Activated CD8-positive, alpha-beta T cell treated with anti-CD3 and anti-CD28 coated beads, Interleukin-2, amount 10 ng/mL, durations not matched to agents 7 days and 5 days (primary cell): ENCODE results near the gene CCL25. TPM values are rescaled to one million over a fixed set of nuclear protein-coding genes. Genes with fewer than 3 reads are reported as not detected.

ENCODE experiments used
- ATAC-seq: fragments of 150-1000 bp; cut with Tn5 transposase; one replicate; pipeline ENCODE4 v1.10.0; 2021; ENCODE audit warnings: moderate library complexity
- CTCF ChIA-PET: fragments of 350-600 bp; sonication (Branson Sonifier 250); formaldehyde crosslinking; loops from one replicate; lab custom pipeline; 2021; ENCODE audit warnings: antibody characterized with exemption; lab: Charles Lee
- POLR2A ChIA-PET: fragments of 350-600 bp; sonication (Branson Sonifier 250); formaldehyde crosslinking; loops from one replicate; lab custom pipeline; 2021; ENCODE audit warnings: antibody characterized with exemption; lab: Charles Lee
- DNase-seq: peaks from one replicate; pipeline ENCODE4 v3.0.0-alpha.2; 2020
- H3K27ac Mint-ChIP-seq: one replicate; pipeline ENCODE4 v1.8.0; 2021; ENCODE audit warnings: mild to moderate bottlenecking, mixed read lengths
- H3K27me3 Mint-ChIP-seq: one replicate; pipeline ENCODE4 v1.8.0; 2021; ENCODE audit warnings: low read depth, mixed read lengths
- H3K36me3 Mint-ChIP-seq: one replicate; pipeline ENCODE4 v1.8.0; 2021; ENCODE audit warnings: low read depth, mixed read lengths
- H3K4me1 Mint-ChIP-seq: one replicate; pipeline ENCODE4 v1.8.0; 2021; ENCODE audit warnings: low read depth, mixed read lengths
- H3K4me3 Mint-ChIP-seq: one replicate; pipeline ENCODE4 v1.8.0; 2021; ENCODE audit warnings: mild to moderate bottlenecking, mixed read lengths
- H3K9me3 Mint-ChIP-seq: one replicate; pipeline ENCODE4 v1.8.0; 2022; ENCODE audit warnings: mixed read lengths; ENCODE audit not compliant: insufficient read depth
- total RNA-seq, 2 experiments: library from RNA; stranded (reverse); gene quantifications; one replicate each; pipeline ENCODE4 v1.2.3, GENCODE V29; 2021

CCL25 gene
- total RNA-seq, 2 experiments from 2014 or later: 10.0 to 10.2 TPM

DNA sequence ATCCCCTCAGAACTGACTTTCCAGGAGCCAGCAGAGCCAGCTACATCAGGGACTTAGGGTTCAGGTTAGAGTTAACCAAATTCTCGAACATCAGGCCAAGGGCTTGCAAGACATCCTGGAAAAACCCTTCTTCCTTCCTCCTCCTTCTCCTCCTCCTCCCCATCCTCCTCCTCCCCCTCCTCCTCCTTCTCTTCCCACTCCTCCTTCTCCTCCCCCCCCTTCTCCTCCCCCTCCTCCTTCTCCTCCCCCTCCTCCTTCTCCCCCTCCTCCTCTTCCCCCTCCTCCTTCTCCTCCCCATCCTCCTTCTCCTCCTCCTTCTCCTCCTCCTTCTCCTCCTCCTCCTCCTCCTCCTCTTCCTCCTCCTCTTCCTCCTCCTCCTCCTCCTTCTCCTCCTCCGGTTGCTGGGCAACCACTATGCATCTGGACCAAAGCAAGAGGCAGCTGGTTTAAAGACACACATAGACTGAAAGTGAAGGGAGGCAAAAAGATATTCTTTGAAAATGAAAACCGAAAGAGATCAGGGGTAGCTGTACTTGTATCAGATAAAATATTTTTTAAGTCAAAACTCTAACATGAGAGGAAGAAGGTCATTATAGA lies 5.9 kb upstream of the CCL25 start:
- no peak for ATAC-seq
- no peak for DNase-seq
- CTCF ChIA-PET: no interaction called here
- Mint-ChIP-seq H3K27ac (no peak overlapping the region), H3K27me3 (peaks cover 12% of the 10 kb centered on the region), H3K4me3 (no peak overlapping the region), H3K9me3 (no peaks in the 10 kb centered on the region), H3K36me3 (no peaks in the 10 kb centered on the region), H3K4me1 (peaks cover 26% of the 10 kb centered on the region)
- POLR2A ChIA-PET: no interaction called here

DNA sequence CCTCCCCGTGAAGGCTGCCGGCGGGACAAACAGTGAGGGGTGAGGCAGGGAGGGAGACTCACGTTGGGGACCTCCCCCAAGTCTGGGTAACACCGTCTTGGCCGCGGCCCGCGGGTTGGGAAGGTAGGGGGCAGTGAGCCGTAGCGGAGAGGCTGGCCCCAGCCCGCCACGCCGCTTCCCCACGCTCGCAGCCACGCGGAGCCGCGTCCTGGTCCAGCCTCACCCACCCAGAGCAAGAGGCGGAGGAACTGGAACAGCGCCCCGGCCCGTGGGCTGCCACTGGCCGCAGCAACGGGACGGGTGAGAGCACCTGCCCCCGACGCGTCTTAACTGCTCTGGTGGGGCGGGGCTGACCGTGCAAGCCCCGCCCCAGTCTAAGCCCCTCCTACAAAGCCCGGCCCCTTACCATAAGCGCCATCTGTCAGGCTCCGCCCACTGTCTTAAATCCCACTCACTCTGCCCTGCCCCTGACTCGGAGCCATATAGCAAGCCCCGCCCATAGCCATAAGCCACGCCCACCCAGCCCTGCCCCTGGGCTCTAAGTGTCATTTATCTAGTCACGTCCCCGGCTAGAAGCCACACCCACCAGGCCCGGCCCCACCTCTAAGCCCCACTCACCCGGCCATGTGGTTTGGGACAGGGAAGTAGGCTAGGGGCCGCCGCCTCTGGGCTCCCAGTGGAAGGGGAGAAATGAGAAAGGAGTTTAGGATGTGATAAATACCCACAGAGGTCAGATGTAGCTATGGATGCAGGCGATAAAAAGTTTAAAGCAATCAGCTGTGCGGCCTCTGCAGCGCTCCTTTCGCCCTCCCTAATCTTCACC lies 2.1 kb upstream of the CCL25 start:
- ChIA-PET POLR2A (no interaction called here), CTCF (no interaction called here)
- Mint-ChIP-seq H3K27me3 (peaks cover 7% of the 10 kb centered on the region), H3K4me3 (peak overlapping the region; percentile 38), H3K27ac (peak overlapping the region; percentile 76), H3K36me3 (no peaks in the 10 kb centered on the region), H3K9me3 (no peaks in the 10 kb centered on the region), H3K4me1 (peaks cover 44% of the 10 kb centered on the region)
- DNase-seq: peak; percentile 92
- ATAC-seq: peak; percentile 90

DNA sequence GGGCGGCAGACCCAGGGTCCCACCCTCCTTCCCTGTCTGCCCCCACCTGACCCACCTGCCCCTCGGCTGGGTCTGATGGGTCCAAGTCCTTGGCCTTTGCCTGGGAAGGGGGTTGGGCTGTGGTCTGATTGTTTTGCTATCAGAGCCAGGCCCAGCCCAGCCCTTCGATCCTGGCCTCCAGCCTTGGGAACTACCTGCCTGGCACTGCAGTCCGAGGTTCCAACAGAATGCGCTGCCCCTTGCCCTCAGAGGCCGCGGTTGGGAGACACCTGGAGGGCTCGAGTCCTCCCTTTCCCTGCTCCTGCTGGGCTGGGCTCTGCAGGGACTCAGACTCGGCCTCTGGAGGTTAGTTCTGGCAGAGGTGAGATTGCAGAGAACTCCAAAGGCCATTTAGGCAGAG lies 1.6 kb downstream of the CCL25 start:
- POLR2A ChIA-PET: no interaction called here
- no peak for ATAC-seq
- H3K4me3 Mint-ChIP-seq: no peak overlapping the region
- no peaks in the 10 kb centered on the region for H3K36me3 Mint-ChIP-seq
- peaks cover 4% of the 10 kb centered on the region for H3K27me3 Mint-ChIP-seq
- CTCF ChIA-PET: no interaction called here
- peaks cover 31% of the 10 kb centered on the region for H3K4me1 Mint-ChIP-seq
- no peaks in the 10 kb centered on the region for H3K9me3 Mint-ChIP-seq
- no peak overlapping the region for H3K27ac Mint-ChIP-seq
- no peak for DNase-seq

DNA sequence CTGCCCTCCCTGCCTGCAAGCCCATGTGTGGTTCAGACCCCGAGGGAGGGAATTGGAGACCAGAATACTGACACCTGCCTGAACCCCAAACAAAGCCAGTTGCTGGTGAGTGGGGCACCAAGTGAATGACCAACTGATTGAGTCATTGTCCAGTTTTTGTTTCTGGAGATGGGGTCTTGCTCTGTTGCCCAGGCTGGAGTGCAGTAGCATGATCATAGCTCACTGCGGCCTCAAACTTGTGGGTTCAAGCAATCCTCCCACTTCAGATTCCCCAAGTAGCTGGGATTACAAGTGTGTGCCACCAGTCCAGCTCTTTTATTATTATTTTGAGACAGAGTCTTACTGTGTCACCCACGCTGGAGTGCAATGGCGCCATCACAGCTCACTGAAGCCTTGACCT lies 4.0 kb downstream of the CCL25 start:
- no peaks in the 10 kb centered on the region for H3K9me3 Mint-ChIP-seq
- no peak overlapping the region for H3K4me3 Mint-ChIP-seq
- no peak for DNase-seq
- no peak overlapping the region for H3K27ac Mint-ChIP-seq
- no peak for ATAC-seq
- H3K36me3 Mint-ChIP-seq: no peaks in the 10 kb centered on the region
- H3K27me3 Mint-ChIP-seq: no peaks in the 10 kb centered on the region
- ChIA-PET POLR2A (no interaction called here), CTCF (no interaction called here)
- H3K4me1 Mint-ChIP-seq: peaks cover 19% of the 10 kb centered on the region

DNA sequence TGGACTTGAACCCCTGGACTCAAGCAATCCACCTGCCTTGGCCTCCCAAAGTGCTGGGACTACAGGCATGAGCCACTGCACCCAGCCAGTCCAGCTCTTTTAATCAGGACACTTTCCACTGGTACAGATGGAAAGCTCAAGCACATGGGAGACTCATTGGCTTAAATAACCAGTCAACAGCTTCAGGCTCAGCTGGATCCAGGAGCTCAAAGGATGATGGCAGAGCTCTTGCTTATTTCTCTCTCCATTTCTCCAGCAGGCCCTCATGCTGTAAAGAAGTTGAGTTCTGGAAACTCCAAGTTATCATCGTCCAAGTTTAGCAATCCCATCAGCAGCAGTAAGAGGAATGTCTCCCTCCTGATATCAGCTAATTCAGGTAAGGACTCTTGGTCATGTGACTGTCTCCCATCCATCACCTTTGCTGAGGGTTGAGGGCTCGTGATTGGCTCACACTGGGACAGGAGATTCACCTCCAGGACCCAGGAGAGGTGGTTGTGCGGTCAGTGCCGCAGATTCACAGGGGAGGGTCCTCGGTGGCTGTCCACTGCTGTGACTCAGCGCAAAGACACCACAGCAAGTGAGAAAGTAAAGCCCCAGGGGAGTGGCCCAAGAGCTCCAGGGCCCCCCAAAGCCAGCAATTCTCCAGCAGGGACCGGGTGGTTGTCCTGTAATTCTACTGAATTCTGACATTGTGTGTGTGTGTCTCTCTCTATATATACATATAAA lies 5.1 kb downstream of the CCL25 start:
- Mint-ChIP-seq H3K4me3 (no peak overlapping the region), H3K9me3 (no peaks in the 10 kb centered on the region), H3K36me3 (no peaks in the 10 kb centered on the region), H3K4me1 (peaks cover 8% of the 10 kb centered on the region), H3K27me3 (no peaks in the 10 kb centered on the region), H3K27ac (no peak overlapping the region)
- ATAC-seq (no peak), DNase-seq (no peak)
- ChIA-PET CTCF (interaction anchor here (1.3 kb wide), 1 partner anchor 114 kb away, joined by 3 read pairs; the partner anchor contains the start of gene TIMM44), POLR2A (no interaction called here)

DNA sequence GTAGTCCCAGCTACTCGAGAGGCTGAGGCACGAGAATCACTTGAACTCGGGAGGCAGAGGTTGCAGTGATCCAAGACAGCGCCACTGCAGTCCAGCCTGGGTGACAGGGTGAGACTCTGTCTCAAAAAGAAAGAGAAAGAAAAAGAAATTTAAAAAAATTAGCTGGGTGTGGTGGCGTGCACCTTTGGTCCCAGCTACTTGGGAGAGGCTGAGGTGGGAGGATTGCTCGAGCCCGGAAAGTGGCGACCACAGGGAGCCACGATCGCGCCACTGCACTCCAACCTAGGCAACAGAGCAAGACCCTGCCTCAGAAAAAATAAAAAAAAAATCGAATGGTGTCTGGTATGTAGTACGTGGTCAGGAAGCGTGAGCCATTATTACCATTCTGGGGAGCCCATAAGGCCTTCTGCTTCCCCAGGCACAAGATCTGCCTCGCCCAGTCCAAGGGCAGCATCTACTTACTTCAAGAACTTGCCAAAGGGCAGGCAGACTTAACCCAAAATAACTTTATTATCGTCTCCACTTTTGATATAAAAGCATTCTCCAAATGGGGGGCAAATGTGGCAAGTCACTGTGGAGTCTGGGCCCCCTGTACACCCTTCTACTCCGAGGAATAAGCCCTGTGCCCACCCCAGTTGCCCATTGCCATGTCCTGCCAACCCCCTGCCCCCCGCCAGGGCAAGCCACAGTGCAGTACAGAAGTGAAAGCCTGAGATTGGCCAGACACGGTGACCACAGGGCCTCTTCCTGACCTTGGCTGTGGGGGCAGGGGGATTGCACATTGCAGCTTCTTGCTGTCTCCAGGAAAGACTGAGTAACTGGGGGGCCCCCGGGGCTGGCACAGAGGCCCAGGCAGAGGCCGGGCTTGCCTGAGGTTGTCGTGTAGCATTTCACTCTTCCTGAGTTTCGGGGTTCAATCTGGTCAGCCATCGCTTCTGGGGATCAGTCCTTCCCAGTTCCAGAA lies 12.6 kb downstream of the CCL25 start:
- DNase-seq (no peak), ATAC-seq (no peak)
- H3K27me3 Mint-ChIP-seq: no peaks in the 10 kb centered on the region
- peaks cover 15% of the 10 kb centered on the region for H3K4me1 Mint-ChIP-seq
- ChIA-PET POLR2A (interaction anchor here (0.6 kb wide), 1 partner anchor 34 kb away, joined by 3 read pairs; no protein-coding TSS in a partner anchor), CTCF (interaction anchor here (1.4 kb wide), 1 partner anchor 63 kb away, joined by 4 read pairs; no protein-coding TSS in a partner anchor)
- H3K36me3 Mint-ChIP-seq: peaks cover under 1% of the 10 kb centered on the region
- H3K4me3 Mint-ChIP-seq: no peak overlapping the region
- peaks cover 9% of the 10 kb centered on the region for H3K9me3 Mint-ChIP-seq
- H3K27ac Mint-ChIP-seq: no peak overlapping the region

DNA sequence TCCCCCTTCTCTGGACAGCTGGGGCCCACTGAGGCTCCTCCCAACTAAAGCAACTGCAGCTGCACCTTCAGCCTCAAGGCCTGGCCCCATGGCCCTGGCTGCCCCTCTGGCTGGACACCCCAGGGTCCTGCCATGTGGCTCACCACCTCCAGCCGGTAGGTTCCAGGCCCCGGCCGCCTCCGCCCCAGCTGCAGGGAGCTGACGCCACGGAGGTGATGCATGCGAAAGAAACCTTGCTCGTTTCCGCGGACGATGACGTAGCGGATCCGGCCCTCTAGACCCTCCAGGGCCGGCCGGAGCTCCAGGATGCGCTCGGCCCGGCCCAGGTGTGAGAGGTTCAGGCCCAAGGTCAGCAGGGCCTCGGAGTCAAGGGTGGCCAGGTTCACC lies 13.3 kb downstream of the CCL25 start:
- Mint-ChIP-seq H3K4me3 (no peak overlapping the region), H3K9me3 (peaks cover 15% of the 10 kb centered on the region), H3K4me1 (peaks cover 15% of the 10 kb centered on the region), H3K27me3 (no peaks in the 10 kb centered on the region), H3K27ac (no peak overlapping the region), H3K36me3 (peaks cover 3% of the 10 kb centered on the region)
- DNase-seq (no peak), ATAC-seq (no peak)
- CTCF ChIA-PET: interaction anchor here (1.4 kb wide), 1 partner anchor 63 kb away, joined by 4 read pairs; no protein-coding TSS in a partner anchor
- POLR2A ChIA-PET: no interaction called here

DNA sequence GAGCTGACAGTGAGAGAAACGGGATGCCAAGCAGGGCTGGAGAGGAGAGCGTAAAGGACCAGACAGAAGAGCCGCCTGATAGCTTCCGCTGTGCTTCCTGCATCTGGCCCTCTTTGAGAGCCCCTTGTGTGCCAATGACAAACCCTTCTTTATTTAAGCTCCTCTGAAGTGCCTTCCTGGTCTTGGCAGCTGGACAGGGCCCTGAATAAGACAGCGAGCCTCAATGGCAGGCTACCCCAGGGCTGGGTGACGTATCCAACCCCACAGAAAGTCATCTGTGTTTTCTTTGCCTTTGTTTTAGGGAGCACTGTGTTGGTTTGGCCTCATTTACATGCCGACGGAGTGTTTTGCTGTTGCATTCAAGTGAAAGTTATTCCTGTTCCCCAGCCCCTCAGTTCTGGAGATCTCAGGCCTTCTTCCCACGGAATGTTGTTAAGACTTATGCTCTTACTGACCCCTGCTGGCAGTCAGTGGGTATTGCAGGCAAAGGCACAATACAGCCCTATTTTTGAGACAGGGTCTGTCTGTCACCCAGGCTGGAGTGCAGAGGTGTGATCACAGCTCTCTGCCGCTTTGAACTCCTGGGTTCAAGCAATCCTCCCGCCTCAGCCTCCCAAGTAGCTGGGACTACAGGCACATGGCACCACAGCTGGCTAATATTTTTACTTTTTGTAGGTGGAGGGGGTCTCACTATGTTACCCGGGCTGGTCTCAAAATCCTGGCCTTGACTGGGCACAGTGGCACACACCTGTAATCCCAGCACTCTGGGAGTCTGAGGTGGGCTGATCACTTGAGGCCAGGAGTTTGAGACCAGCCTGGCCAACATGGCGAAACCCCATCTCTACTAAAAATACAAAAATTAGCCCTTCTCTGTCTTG lies 16.8 kb downstream of the CCL25 start:
- ChIA-PET CTCF (interaction anchor here (1.0 to 1.5 kb wide), 2 partner anchors 109 to 142 kb away, joined by 3 read pairs; no protein-coding TSS in a partner anchor), POLR2A (no interaction called here)
- Mint-ChIP-seq H3K27me3 (no peaks in the 10 kb centered on the region), H3K9me3 (peaks cover 24% of the 10 kb centered on the region), H3K4me3 (no peak overlapping the region), H3K4me1 (peaks cover 44% of the 10 kb centered on the region), H3K36me3 (peaks cover 14% of the 10 kb centered on the region), H3K27ac (no peak overlapping the region)
- ATAC-seq (no peak), DNase-seq (peak; percentile 31)

DNA sequence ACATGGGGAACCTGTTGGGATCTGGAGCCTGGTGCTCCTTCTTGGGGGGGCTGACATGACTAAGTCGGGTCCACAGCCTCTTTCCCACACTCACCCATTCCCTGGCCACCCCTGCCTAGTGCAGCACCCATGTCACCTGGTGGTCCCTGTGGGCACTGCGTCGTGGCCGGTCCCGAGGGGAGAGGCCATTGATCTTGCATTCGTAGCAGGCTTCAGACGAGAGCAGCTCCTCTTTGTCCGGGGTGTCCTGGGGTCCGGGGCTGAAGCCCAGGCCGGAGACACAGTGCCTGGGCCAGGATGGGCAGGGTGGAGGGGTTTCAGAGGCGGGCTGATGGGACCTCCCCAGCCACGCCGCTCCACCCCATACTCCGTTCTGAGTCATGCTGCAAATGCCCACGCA lies 19.4 kb downstream of the CCL25 start:
- Mint-ChIP-seq H3K9me3 (peaks cover 25% of the 10 kb centered on the region), H3K27me3 (no peaks in the 10 kb centered on the region), H3K4me3 (no peak overlapping the region), H3K27ac (peak overlapping the region; percentile 89), H3K36me3 (peaks cover 16% of the 10 kb centered on the region), H3K4me1 (peaks cover 29% of the 10 kb centered on the region)
- POLR2A ChIA-PET: interaction anchor here (0.5 kb wide), 1 partner anchor 321 kb away, joined by 4 read pairs; no protein-coding TSS in a partner anchor
- ATAC-seq: peak; percentile 9
- CTCF ChIA-PET: interaction anchor here (0.5 kb wide), 1 partner anchor 975 kb away, joined by 3 read pairs; no protein-coding TSS in a partner anchor
- DNase-seq: no peak

DNA sequence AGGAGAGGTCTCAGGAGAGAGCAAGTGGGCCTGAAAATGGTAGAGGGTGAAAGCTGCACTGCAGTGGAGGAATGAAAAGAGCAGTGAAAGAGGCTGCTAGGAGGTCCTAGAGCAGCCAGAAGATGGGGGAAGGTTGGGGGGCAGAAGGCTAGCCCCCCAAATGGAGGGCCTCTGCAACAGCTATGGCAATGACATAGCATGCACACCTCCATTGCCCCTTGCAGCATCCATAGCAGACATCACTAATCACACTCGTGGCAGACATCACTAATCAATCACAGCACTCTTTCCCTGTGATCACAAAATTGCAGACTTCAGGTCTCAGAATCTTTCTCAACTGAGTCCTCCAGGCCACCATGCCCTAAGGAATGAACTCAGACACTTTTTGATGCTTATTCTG lies 21.9 kb downstream of the CCL25 start:
- no peak for DNase-seq
- no peak overlapping the region for H3K27ac Mint-ChIP-seq
- no peak for ATAC-seq
- peaks cover 9% of the 10 kb centered on the region for H3K27me3 Mint-ChIP-seq
- H3K4me3 Mint-ChIP-seq: no peak overlapping the region
- ChIA-PET POLR2A (no interaction called here), CTCF (interaction anchor here (1.2 kb wide), 1 partner anchor 130 kb away, joined by 6 read pairs; the partner anchor contains the start of gene TIMM44)
- peaks cover 22% of the 10 kb centered on the region for H3K9me3 Mint-ChIP-seq
- peaks cover 29% of the 10 kb centered on the region for H3K4me1 Mint-ChIP-seq
- H3K36me3 Mint-ChIP-seq: peaks cover 16% of the 10 kb centered on the region
